Measurements from ENCODE around the gene ZNF106.

GRCh38 chr15:42450425-42450790 lies 40.5 kb downstream of the ZNF106 start:
- TF ChIP-seq CTCF (IDR thresholded peaks at IDR 0.05) (no peak), POLR2AphosphoS5 (IDR thresholded peaks at IDR 0.05) (no peak), EP300 (IDR thresholded peaks at IDR 0.05) (no peak)

Measured in esophagus muscularis mucosa (tissue), 4 donors.